Astrocyte (in vitro differentiated cells and primary cell): ENCODE measurements around the gene ADAMTS17.

Experiments
- CTCF ChIP-seq: IDR thresholded peaks from 2 replicates; pipeline ENCODE4 v1.5.1; 2011; ENCODE audit warnings: low read depth, mild to moderate bottlenecking, inconsistent platforms, low read length, moderate library complexity; ENCODE audit not compliant: insufficient read depth
- EZH2 ChIP-seq: IDR thresholded peaks from 2 replicates; pipeline ENCODE4 v1.6.1; 2012; ENCODE audit warnings: mild to moderate bottlenecking, low read length, inconsistent platforms; ENCODE audit not compliant: insufficient read depth

DNA sequence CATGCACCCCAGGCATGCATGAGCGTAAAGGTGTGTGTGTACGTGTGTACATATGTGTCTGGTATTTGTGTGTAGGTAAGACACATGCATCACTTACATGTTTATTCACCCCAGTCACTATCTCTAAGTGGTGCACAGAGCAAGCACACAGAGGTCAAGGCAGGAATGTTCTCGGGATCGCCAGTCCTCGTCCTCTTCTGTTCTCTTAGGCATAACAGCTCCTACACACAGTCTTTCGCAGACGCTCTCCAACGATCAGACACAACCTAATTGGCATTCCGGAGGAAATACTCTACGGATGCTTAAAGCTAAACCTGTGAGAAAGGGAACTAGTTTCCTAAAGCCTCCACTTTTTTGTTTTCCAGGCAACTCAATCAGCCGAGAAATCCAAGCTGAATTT lies 95.9 kb downstream of the ADAMTS17 start:
- TF ChIP-seq CTCF (no peak), EZH2 (no peak)
